WTC11 (cell line): ENCODE data around the gene HHIP. TPM values are rescaled to one million over a fixed set of nuclear protein-coding genes. Genes with fewer than 3 reads are reported as not detected.
"Not testable (repeated sequence)": the region's sequence is repeated elsewhere in the genome, so short reads cannot be mapped to it uniquely, and the experiment has no call there.

Source experiments
- ATAC-seq: fragments of 200-7000 bp; cut with Tn5 transposase; 2 replicates; pipeline ENCODE4 v1.10.0; 2021; ENCODE audit warnings: mild to moderate bottlenecking, moderate library complexity
- CTCF ChIA-PET: fragments of 300-600 bp; sonication (Branson Sonifier 250); formaldehyde crosslinking; loops from one replicate; lab custom pipeline; 2021; ENCODE audit warnings: antibody characterized with exemption; lab: Charles Lee
- POLR2A ChIA-PET: fragments of 350-600 bp; sonication (Branson Sonifier 250); formaldehyde crosslinking; loops from one replicate; lab custom pipeline; 2021; ENCODE audit warnings: antibody characterized with exemption; lab: Charles Lee
- DNase-seq: peaks from one replicate; pipeline ENCODE4 v3.0.0; 2021; ENCODE audit warnings: low spot score
- H3K27ac Mint-ChIP-seq: 2 replicates; pipeline ENCODE4 v1.8.0; 2021; ENCODE audit warnings: mixed read lengths
- H3K27me3 Mint-ChIP-seq: 2 replicates; pipeline ENCODE4 v1.8.0; 2021; ENCODE audit warnings: low read depth, mild to moderate bottlenecking, moderate library complexity, mixed read lengths
- H3K36me3 Mint-ChIP-seq: 2 replicates; pipeline ENCODE4 v1.8.0; 2021; ENCODE audit warnings: mixed read lengths
- H3K4me1 Mint-ChIP-seq: 2 replicates; pipeline ENCODE4 v1.8.0; 2022; ENCODE audit warnings: mixed read lengths
- H3K4me3 Mint-ChIP-seq: 2 replicates; pipeline ENCODE4 v1.8.0; 2021; ENCODE audit warnings: mild to moderate bottlenecking, moderate library complexity, mixed read lengths
- H3K9me3 Mint-ChIP-seq: 2 replicates; pipeline ENCODE4 v1.8.0; 2021; ENCODE audit warnings: mixed read lengths
- AR ChIP-seq: fragments of 250-450 bp; sonication (Bioruptor Pico); IDR thresholded peaks from 2 replicates; pipeline ENCODE4 v1.9.0; 2021; ENCODE audit warnings: mild to moderate bottlenecking
- ATF3 ChIP-seq: sonication (generic); formaldehyde crosslinking; conservative IDR thresholded peaks from 2 replicates; pipeline ENCODE4 v1.8.1; 2022; ENCODE audit warnings: mild to moderate bottlenecking, missing genetic modification reagents
- CREM ChIP-seq: sonication (generic); formaldehyde crosslinking; IDR thresholded peaks from 2 replicates; pipeline ENCODE4 v1.8.1; 2022; ENCODE audit warnings: mild to moderate bottlenecking, missing genetic modification reagents, moderate library complexity
- KAT7 ChIP-seq: sonication (generic); formaldehyde crosslinking; IDR thresholded peaks from 2 replicates; pipeline ENCODE4 v1.8.1; 2023; ENCODE audit warnings: missing genetic modification reagents, mild to moderate bottlenecking, borderline replicate concordance
- TCF7 ChIP-seq: sonication (generic); formaldehyde crosslinking; IDR thresholded peaks from 2 replicates; pipeline ENCODE4 v1.8.0; 2022; ENCODE audit warnings: mild to moderate bottlenecking, low read depth, missing genetic modification reagents, moderate library complexity
- TEAD4 ChIP-seq: sonication (generic); formaldehyde crosslinking; IDR thresholded peaks from 2 replicates; pipeline ENCODE4 v1.8.0; 2022; ENCODE audit warnings: mild to moderate bottlenecking, missing genetic modification reagents
- TP53 ChIP-seq: sonication (generic); formaldehyde crosslinking; IDR thresholded peaks from 2 replicates; pipeline ENCODE4 v1.8.1; 2023; ENCODE audit warnings: mild to moderate bottlenecking, missing genetic modification reagents
- ZNF232 ChIP-seq: sonication (generic); formaldehyde crosslinking; IDR thresholded peaks from 2 replicates; pipeline ENCODE4 v1.8.0; 2022; ENCODE audit warnings: mild to moderate bottlenecking, missing genetic modification reagents
- total RNA-seq: library from RNA; stranded (reverse); gene quantifications from 3 replicates; pipeline ENCODE4 v1.2.3, GENCODE V29; 2021
- TF ChIP-seq, protein P1 (sequence below): sonication (generic); formaldehyde crosslinking; IDR thresholded peaks from 2 replicates; pipeline ENCODE4 v1.8.0; 2023; ENCODE audit warnings: missing genetic modification reagents

The HHIP gene
- total RNA-seq, 1 experiment from 2014 or later, result 0.22 TPM

GRCh38 chr4:144788469-144788868 is 142.5 kb downstream of the HHIP start:
- POLR2A ChIA-PET, result no interaction called here
- CTCF ChIA-PET, result no interaction called here
- Mint-ChIP-seq H3K9me3 (peaks cover 24% of the 10 kb centered on the region), H3K36me3 (peaks cover 22% of the 10 kb centered on the region), H3K27me3 (no peaks in the 10 kb centered on the region), H3K4me1 (0 out of 2 replicates have a peak, but pooled peaks cover 2% of the 10 kb centered on the region), H3K4me3 (no peak overlapping the region), H3K27ac (no peak overlapping the region)
- TF ChIP-seq TCF7 (no peak), KAT7 (CRISPR knock-in tag) (no peak), CREM (CRISPR knock-in tag) (no peak), ZNF232 (CRISPR knock-in tag) (no peak), TEAD4 (CRISPR knock-in tag) (no peak), ATF3 (CRISPR knock-in tag) (no peak), TP53 (CRISPR knock-in tag) (no peak), AR (CRISPR knock-in tag) (no peak)
- TF ChIP-seq, protein P1, sequence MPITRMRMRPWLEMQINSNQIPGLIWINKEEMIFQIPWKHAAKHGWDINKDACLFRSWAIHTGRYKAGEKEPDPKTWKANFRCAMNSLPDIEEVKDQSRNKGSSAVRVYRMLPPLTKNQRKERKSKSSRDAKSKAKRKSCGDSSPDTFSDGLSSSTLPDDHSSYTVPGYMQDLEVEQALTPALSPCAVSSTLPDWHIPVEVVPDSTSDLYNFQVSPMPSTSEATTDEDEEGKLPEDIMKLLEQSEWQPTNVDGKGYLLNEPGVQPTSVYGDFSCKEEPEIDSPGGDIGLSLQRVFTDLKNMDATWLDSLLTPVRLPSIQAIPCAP (CRISPR knock-in tag), result no peak
- ATAC-seq, result no peak
- DNase-seq, result no peak

- POLR2A ChIA-PET, H3K4me3 Mint-ChIP-seq, DNase-seq, H3K27me3 Mint-ChIP-seq, H3K27ac Mint-ChIP-seq, ATAC-seq, H3K4me1 Mint-ChIP-seq, CTCF ChIA-PET: not testable (repeated sequence)
- H3K36me3 Mint-ChIP-seq, result peaks cover 29% of the 10 kb centered on the region
- peaks cover 38% of the 10 kb centered on the region for H3K9me3 Mint-ChIP-seq
Observed at GRCh38 chr4:144791933-144792332, 146.0 kb downstream of the HHIP start.
